Liver (tissue), 3 donors: Measurements from ENCODE around the gene DCAF4.

ENCODE experiments used
- GABPA ChIP-seq, 2 donors: IDR thresholded peaks in 1 of 2; conservative IDR thresholded peaks in 1 of 2; 2 replicates each; pipeline ENCODE4 v1.6.1; 2016; ENCODE audit warnings: antibody characterized with exemption in 2 of 2, mild to moderate bottlenecking in 1 of 2, moderate library complexity in 1 of 2
- JUND ChIP-seq, 2 donors: IDR thresholded peaks; 2 replicates each; pipeline ENCODE4 v1.6.1; 2016; ENCODE audit warnings: antibody characterized with exemption in 2 of 2
- RAD21 ChIP-seq, 2 donors: IDR thresholded peaks; 2 replicates each; pipeline ENCODE4 v1.6.1; 2016; ENCODE audit warnings: antibody characterized with exemption in 2 of 2, mild to moderate bottlenecking in 2 of 2
- SP1 ChIP-seq: IDR thresholded peaks from 2 replicates; pipeline ENCODE4 v1.6.1; 2018; ENCODE audit warnings: antibody characterized with exemption, mild to moderate bottlenecking
- TF ChIP-seq, protein P1 (sequence below): IDR thresholded peaks from 2 replicates; pipeline ENCODE4 v1.6.1; 2016; ENCODE audit warnings: antibody characterized with exemption, mild to moderate bottlenecking
- TF ChIP-seq, protein P2 (sequence below): fragments of 150-350 bp; IDR thresholded peaks from 2 replicates; pipeline ENCODE4 v1.5.1; 2017; ENCODE audit warnings: improper control_type of control experiment, low read depth, low read length; ENCODE audit not compliant: missing input control
- TF ChIP-seq, protein P3 (sequence below): IDR thresholded peaks from 2 replicates; pipeline ENCODE4 v1.6.1; 2016; ENCODE audit warnings: antibody characterized with exemption
- TF ChIP-seq, protein P4 (sequence below): IDR thresholded peaks from 2 replicates; pipeline ENCODE4 v1.6.1; 2016; ENCODE audit warnings: antibody characterized with exemption
- TF ChIP-seq, protein P5 (sequence below): IDR thresholded peaks from 2 replicates; pipeline ENCODE4 v1.6.1; 2016; ENCODE audit warnings: antibody characterized with exemption
- donor health status: healthy.
- donor health status: healthy.

DNA sequence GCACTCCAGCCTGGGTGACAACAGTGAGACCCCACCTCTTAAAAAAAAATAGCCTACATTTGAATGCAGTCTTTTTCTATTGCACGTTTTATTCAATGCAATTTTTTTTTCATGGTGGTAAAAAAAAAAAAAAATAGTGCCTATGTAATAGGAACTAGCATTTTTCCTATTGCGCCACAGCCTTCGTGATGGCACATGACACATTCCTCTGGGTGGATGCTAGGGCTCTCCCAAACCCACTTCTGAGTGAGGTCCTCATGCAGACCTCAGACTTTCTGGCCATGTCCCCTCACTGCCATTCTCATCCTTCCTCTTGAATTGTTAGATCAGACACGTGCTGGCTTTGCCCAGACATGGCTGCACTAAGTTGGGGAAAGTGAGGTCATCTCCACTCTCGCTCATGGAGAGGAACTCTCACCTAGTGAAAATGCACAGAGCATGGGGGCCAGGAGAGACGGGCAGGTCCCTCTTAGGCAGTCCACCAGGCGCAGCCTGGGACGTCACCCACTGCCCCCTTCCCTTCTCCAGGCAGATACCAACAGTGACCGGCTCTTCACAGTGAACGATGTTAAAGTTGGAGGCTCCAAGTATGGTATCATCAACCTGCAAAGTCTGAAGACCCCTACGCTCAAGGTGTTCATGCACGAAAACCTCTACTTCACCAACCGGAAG lies 19.2 kb downstream of the DCAF4 start:
- TF ChIP-seq GABPA (IDR thresholded peaks at IDR 0.05 in 1 of 2, conservative IDR thresholded peaks at IDR 0.05 in 1 of 2), result no peak
- TF ChIP-seq, protein P1, sequence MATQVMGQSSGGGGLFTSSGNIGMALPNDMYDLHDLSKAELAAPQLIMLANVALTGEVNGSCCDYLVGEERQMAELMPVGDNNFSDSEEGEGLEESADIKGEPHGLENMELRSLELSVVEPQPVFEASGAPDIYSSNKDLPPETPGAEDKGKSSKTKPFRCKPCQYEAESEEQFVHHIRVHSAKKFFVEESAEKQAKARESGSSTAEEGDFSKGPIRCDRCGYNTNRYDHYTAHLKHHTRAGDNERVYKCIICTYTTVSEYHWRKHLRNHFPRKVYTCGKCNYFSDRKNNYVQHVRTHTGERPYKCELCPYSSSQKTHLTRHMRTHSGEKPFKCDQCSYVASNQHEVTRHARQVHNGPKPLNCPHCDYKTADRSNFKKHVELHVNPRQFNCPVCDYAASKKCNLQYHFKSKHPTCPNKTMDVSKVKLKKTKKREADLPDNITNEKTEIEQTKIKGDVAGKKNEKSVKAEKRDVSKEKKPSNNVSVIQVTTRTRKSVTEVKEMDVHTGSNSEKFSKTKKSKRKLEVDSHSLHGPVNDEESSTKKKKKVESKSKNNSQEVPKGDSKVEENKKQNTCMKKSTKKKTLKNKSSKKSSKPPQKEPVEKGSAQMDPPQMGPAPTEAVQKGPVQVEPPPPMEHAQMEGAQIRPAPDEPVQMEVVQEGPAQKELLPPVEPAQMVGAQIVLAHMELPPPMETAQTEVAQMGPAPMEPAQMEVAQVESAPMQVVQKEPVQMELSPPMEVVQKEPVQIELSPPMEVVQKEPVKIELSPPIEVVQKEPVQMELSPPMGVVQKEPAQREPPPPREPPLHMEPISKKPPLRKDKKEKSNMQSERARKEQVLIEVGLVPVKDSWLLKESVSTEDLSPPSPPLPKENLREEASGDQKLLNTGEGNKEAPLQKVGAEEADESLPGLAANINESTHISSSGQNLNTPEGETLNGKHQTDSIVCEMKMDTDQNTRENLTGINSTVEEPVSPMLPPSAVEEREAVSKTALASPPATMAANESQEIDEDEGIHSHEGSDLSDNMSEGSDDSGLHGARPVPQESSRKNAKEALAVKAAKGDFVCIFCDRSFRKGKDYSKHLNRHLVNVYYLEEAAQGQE, result no peak
- TF ChIP-seq, protein P2, sequence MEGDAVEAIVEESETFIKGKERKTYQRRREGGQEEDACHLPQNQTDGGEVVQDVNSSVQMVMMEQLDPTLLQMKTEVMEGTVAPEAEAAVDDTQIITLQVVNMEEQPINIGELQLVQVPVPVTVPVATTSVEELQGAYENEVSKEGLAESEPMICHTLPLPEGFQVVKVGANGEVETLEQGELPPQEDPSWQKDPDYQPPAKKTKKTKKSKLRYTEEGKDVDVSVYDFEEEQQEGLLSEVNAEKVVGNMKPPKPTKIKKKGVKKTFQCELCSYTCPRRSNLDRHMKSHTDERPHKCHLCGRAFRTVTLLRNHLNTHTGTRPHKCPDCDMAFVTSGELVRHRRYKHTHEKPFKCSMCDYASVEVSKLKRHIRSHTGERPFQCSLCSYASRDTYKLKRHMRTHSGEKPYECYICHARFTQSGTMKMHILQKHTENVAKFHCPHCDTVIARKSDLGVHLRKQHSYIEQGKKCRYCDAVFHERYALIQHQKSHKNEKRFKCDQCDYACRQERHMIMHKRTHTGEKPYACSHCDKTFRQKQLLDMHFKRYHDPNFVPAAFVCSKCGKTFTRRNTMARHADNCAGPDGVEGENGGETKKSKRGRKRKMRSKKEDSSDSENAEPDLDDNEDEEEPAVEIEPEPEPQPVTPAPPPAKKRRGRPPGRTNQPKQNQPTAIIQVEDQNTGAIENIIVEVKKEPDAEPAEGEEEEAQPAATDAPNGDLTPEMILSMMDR, result no peak
- no peak for TF ChIP-seq RAD21 (IDR thresholded peaks at IDR 0.05)
- no peak for TF ChIP-seq SP1
- TF ChIP-seq, protein P3, sequence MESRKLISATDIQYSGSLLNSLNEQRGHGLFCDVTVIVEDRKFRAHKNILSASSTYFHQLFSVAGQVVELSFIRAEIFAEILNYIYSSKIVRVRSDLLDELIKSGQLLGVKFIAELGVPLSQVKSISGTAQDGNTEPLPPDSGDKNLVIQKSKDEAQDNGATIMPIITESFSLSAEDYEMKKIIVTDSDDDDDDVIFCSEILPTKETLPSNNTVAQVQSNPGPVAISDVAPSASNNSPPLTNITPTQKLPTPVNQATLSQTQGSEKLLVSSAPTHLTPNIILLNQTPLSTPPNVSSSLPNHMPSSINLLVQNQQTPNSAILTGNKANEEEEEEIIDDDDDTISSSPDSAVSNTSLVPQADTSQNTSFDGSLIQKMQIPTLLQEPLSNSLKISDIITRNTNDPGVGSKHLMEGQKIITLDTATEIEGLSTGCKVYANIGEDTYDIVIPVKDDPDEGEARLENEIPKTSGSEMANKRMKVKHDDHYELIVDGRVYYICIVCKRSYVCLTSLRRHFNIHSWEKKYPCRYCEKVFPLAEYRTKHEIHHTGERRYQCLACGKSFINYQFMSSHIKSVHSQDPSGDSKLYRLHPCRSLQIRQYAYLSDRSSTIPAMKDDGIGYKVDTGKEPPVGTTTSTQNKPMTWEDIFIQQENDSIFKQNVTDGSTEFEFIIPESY, result no peak
- TF ChIP-seq JUND (IDR thresholded peaks at IDR 0.05), result no peak
- TF ChIP-seq, protein P4, sequence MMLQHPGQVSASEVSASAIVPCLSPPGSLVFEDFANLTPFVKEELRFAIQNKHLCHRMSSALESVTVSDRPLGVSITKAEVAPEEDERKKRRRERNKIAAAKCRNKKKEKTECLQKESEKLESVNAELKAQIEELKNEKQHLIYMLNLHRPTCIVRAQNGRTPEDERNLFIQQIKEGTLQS, result no peak
- TF ChIP-seq, protein P5, sequence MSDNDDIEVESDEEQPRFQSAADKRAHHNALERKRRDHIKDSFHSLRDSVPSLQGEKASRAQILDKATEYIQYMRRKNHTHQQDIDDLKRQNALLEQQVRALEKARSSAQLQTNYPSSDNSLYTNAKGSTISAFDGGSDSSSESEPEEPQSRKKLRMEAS, result no peak
